ENCODE measurements around the gene ZYG11B. TPM values are rescaled to one million over a fixed set of nuclear protein-coding genes. Genes with fewer than 3 reads are reported as not detected.
"Not testable (repeated sequence)": the region's sequence is repeated elsewhere in the genome, so short reads cannot be mapped to it uniquely, and the experiment has no call there.

ZYG11B gene
- total and polyA plus RNA-seq, 8 donors, result 23.3 to 34.6 (median 28.4) TPM

DNA sequence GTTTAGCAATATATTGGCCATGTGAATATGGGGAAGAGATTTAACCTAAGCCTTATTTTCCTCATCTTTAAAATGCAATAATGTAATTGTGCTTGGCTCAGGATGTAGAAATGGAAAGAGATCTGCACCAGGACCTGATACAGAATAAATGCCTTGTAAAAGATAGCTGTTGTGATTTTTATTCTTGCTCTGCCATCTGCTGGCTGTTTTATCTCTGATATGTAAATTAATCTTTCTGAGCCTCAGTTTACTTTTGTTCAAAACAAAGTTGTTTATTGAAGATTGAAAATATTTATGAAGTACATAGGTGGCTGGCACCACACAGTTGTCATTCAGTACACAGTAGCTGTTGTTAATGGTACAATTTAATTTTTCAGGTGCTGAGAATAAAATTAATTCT lies 21.9 kb downstream of the ZYG11B start:
- peak; percentile 27 for ATAC-seq
- Histone ChIP-seq H3K9me3 (no peaks in the 10 kb centered on the region), H3K4me1 (peaks cover 9 to 40% of the 10 kb centered on the region in 2 donors), H3K27me3 (no peaks in the 10 kb centered on the region), H3K4me3 (no peak overlapping the region), H3K36me3 (no peaks in the 10 kb centered on the region), H3K27ac (no peak overlapping the region)
- TF ChIP-seq, protein P1, sequence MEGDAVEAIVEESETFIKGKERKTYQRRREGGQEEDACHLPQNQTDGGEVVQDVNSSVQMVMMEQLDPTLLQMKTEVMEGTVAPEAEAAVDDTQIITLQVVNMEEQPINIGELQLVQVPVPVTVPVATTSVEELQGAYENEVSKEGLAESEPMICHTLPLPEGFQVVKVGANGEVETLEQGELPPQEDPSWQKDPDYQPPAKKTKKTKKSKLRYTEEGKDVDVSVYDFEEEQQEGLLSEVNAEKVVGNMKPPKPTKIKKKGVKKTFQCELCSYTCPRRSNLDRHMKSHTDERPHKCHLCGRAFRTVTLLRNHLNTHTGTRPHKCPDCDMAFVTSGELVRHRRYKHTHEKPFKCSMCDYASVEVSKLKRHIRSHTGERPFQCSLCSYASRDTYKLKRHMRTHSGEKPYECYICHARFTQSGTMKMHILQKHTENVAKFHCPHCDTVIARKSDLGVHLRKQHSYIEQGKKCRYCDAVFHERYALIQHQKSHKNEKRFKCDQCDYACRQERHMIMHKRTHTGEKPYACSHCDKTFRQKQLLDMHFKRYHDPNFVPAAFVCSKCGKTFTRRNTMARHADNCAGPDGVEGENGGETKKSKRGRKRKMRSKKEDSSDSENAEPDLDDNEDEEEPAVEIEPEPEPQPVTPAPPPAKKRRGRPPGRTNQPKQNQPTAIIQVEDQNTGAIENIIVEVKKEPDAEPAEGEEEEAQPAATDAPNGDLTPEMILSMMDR (IDR thresholded peaks at IDR 0.05), result no peak
- intact Hi-C loops (cut with DNase I), result no loop called here
- no peak for DNase-seq

DNA sequence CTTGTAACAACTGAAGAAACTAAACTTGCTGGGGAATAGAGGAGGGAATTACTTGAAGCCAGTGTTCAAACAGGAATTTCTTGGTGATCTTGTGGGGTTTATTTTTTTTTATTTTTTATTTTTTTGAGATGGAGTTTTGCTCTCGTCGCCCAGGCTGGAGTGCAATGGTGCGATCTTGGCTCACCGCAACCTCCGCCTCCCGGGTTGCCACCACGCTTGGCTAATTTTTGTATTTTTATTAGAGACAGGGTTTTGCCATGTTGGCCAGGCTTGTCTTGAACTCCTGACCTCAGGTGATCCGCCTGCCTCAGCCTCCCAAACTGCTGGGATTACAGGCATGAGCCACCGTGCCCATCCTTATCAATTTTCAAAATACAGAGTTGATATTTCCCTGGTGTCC lies 23.2 kb downstream of the ZYG11B start:
- H3K9me3 ChIP-seq; H3K36me3 ChIP-seq; H3K4me3 ChIP-seq; intact Hi-C loops (cut with DNase I); H3K27me3 ChIP-seq; ATAC-seq; DNase-seq; H3K27ac ChIP-seq: not testable (repeated sequence)
- H3K4me1 ChIP-seq, result peaks cover 9 to 40% of the 10 kb centered on the region in 2 donors

DNA sequence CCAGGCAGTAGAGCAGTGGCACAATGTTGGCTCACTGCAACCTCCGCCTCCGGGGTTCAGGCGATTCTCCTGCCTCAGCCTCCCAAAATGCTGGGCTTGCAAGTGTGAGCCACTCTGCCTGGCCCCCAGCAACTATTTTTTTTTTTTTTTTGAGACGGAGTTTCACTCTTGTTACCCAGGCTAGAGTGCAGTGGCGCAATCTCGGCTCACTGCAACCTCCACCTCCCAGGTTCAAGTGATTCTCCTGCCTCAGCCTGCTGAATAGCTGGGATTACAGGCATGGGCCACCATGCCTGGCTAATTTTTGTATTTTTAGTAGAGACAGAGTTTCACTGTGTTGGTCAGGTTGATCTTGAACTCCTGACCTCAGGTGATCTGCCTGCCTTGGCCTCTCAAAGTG lies 23.9 kb downstream of the ZYG11B start:
- H3K9me3 ChIP-seq; H3K4me3 ChIP-seq; H3K27ac ChIP-seq; H3K36me3 ChIP-seq; DNase-seq; intact Hi-C loops (cut with DNase I); H3K27me3 ChIP-seq: not testable (repeated sequence)
- ATAC-seq, result peak; percentile 33
- peaks cover 9 to 40% of the 10 kb centered on the region in 2 donors for H3K4me1 ChIP-seq

DNA sequence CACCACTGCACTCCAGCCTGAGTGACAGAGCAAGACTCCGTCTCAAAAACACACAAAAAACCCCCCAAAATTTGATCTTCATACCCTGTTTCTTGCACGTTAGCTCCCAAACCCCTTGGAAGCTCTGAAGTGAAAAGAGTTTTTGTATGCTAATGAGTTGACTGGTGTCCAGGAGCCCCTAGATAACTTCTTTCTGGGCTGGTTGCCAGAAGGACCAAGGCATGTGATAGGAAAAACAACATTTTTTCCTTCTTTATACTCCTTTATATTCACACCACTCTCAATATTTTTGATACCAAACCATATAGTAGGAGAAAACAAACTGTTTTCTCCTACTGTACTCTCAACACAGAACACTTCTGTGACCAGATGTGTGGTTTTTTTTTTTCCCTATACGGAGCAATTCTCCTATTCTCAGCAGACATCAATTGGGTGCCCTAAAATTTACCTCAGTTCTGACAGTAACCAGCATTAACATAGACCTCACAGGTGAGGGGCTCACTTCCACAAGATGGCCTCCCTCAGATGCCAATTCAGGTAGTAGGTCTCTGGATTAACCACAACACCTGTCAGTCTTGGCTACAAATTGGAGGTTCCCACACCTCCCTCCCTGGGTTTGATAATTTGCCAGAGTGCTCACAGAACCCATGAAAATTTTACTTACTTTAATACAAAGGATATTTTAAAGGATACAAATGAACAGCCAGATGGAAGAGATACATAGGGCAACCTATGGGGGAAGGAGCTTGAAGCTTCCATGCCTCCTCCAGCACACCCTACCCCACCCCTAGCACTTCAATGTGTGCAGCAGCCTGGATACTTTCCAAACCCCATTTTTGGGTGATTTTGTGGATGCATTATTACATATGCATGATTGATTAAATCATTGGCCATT lies 25.6 kb downstream of the ZYG11B start:
- H3K4me1 ChIP-seq, result peaks cover 9 to 36% of the 10 kb centered on the region in 2 donors
- H3K4me3 ChIP-seq, result no peak overlapping the region
- TF ChIP-seq, protein P1 (IDR thresholded peaks at IDR 0.05), result no peak
- intact Hi-C loops (cut with DNase I), result no loop called here
- no peak overlapping the region for H3K27ac ChIP-seq
- no peaks in the 10 kb centered on the region for H3K9me3 ChIP-seq
- no peak for ATAC-seq
- H3K36me3 ChIP-seq, result peaks cover 0 to 3% of the 10 kb centered on the region in 2 donors
- DNase-seq, result peak in 2 of 4 donors; percentile 24 to 56
- H3K27me3 ChIP-seq, result no peaks in the 10 kb centered on the region

DNA sequence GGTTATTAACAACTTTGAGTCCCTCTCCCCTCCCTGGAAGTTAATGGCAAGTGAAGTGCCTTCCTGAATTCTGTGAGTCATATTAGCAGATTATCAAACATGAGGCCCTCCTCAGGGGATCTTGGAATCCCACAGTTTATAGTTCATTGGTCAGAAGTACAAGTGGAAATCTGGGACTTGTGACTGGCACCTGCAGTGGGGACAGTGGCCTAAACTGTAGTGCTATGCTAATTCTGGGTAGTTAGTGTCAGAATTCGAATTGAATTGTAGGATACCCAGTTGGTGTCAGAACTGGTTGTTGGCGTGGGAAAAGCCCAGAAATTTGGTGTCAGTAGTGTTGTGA lies 26.2 kb downstream of the ZYG11B start:
- no peaks in the 10 kb centered on the region for H3K27me3 ChIP-seq
- H3K9me3 ChIP-seq, result no peaks in the 10 kb centered on the region
- peaks cover 9 to 34% of the 10 kb centered on the region in 2 donors for H3K4me1 ChIP-seq
- DNase-seq (no peak), ATAC-seq (no peak)
- TF ChIP-seq, protein P1 (IDR thresholded peaks at IDR 0.05), result no peak
- H3K4me3 ChIP-seq, result no peak overlapping the region
- peaks cover 0 to 9% of the 10 kb centered on the region in 2 donors for H3K36me3 ChIP-seq
- intact Hi-C loops (cut with DNase I), result no loop called here
- H3K27ac ChIP-seq, result no peak overlapping the region

DNA sequence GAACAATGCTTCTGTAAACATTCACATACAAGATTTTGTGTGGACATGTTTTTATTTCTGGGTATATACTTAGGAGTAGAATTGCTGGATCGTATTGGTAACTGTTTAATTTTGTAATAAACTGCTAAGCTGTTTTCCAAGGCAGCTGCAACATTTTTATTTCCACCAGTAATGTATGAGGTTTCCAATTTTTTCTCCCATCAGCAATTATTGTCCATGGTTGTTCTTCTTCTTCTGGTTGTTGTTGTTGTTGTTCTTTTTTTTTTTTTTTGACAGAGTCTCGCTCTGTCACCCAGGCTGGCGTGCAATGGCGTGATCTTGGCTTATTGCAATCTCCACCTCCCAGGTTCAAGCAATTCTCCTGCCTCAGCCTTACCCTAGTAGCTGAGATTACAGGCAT lies 26.9 kb downstream of the ZYG11B start:
- Histone ChIP-seq H3K9me3 (no peaks in the 10 kb centered on the region), H3K36me3 (peaks cover 0 to 16% of the 10 kb centered on the region in 2 donors), H3K27me3 (no peaks in the 10 kb centered on the region), H3K27ac (no peak overlapping the region), H3K4me3 (no peak overlapping the region), H3K4me1 (peaks cover 9 to 27% of the 10 kb centered on the region in 2 donors)
- ATAC-seq (no peak), DNase-seq (no peak)
- TF ChIP-seq, protein P1 (IDR thresholded peaks at IDR 0.05), result no peak
- intact Hi-C loops (cut with DNase I), result no loop called here
